ENCODE results near the gene ZBTB7B.
A peak's percentile ranks its signal among the peaks of the same experiment; 100 is the strongest.

Gene ZBTB7B

GRCh38 chr1:155030243-155030795 is 27.7 kb downstream of the ZBTB7B start:
- H3K9me3 Mint-ChIP-seq, result no peaks in the 10 kb centered on the region
- peaks cover 26% of the 10 kb centered on the region for H3K27me3 Mint-ChIP-seq
- no peak overlapping the region for H3K4me3 Mint-ChIP-seq
- H3K4me1 Mint-ChIP-seq (ENCODE audit: low read depth), result peaks cover 20% of the 10 kb centered on the region
- intact Hi-C loops (cut with micrococcal nuclease), result no loop called here
- H3K36me3 Mint-ChIP-seq (ENCODE audit: low read depth), result no peaks in the 10 kb centered on the region
- no peak overlapping the region for H3K27ac Mint-ChIP-seq

GRCh38 chr1:155030899-155031298 is 28.3 kb downstream of the ZBTB7B start:
- Mint-ChIP-seq H3K27me3 (peaks cover 26% of the 10 kb centered on the region), H3K36me3 (ENCODE audit: low read depth) (no peaks in the 10 kb centered on the region)

GRCh38 chr1:155032886-155033285 is 30.3 kb downstream of the ZBTB7B start:
- Mint-ChIP-seq H3K4me1 (ENCODE audit: low read depth) (peaks cover 37% of the 10 kb centered on the region), H3K27me3 (peaks cover 33% of the 10 kb centered on the region), H3K36me3 (ENCODE audit: low read depth) (no peaks in the 10 kb centered on the region), H3K9me3 (no peaks in the 10 kb centered on the region), H3K4me3 (no peak overlapping the region), H3K27ac (no peak overlapping the region)
- intact Hi-C loops (cut with micrococcal nuclease), result no loop called here

More at GRCh38 chr1:155030899-155031298, 28.3 kb downstream of the ZBTB7B start:
- H3K4me3 Mint-ChIP-seq, result no peak overlapping the region
- intact Hi-C loops (cut with micrococcal nuclease), result no loop called here
- peaks cover 22% of the 10 kb centered on the region for H3K4me1 Mint-ChIP-seq (ENCODE audit: low read depth)
- H3K27ac Mint-ChIP-seq, result no peak overlapping the region
- H3K9me3 Mint-ChIP-seq, result no peaks in the 10 kb centered on the region

GRCh38 chr1:155033524-155033923 is 30.9 kb downstream of the ZBTB7B start, which contains the start of the genes DCST1 and DCST2:
Gene DCST1 (plus strand): TSS chr1:155033824. CDS start chr1:155034037, 213 bp downstream.
Gene DCST2 (minus strand): TSS chr1:155033781. CDS start chr1:155033701, 80 bp downstream.
- Mint-ChIP-seq H3K27ac (no peak within 1 kb of the TSS), H3K9me3 (no peaks in the 10 kb centered on the region), H3K4me1 (ENCODE audit: low read depth) (peaks cover 38% of the 10 kb centered on the region), H3K27me3 (peaks cover 38% of the 10 kb centered on the region), H3K4me3 (no peak within 1 kb of the TSS), H3K36me3 (ENCODE audit: low read depth) (no peaks in the 10 kb centered on the region)
- intact Hi-C loops (cut with micrococcal nuclease), result no loop called here

GRCh38 chr1:155034318-155035208 is 32.0 kb downstream of the ZBTB7B start:
- Mint-ChIP-seq H3K36me3 (ENCODE audit: low read depth) (no peaks in the 10 kb centered on the region), H3K27ac (no peak overlapping the region), H3K4me1 (ENCODE audit: low read depth) (peaks cover 38% of the 10 kb centered on the region), H3K9me3 (no peaks in the 10 kb centered on the region), H3K4me3 (no peak overlapping the region), H3K27me3 (peaks cover 42% of the 10 kb centered on the region)
- intact Hi-C loops (cut with micrococcal nuclease), result no loop called here

- H3K36me3 Mint-ChIP-seq (ENCODE audit: low read depth), result no peaks in the 10 kb centered on the region
- H3K27me3 Mint-ChIP-seq, result peaks cover 44% of the 10 kb centered on the region
- no peak overlapping the region for H3K27ac Mint-ChIP-seq
- peaks cover 35% of the 10 kb centered on the region for H3K4me1 Mint-ChIP-seq (ENCODE audit: low read depth)
- H3K4me3 Mint-ChIP-seq, result no peak overlapping the region
- intact Hi-C loops (cut with micrococcal nuclease), result no loop called here
- H3K9me3 Mint-ChIP-seq, result no peaks in the 10 kb centered on the region
These were observed 33.3 kb downstream of the ZBTB7B start for GRCh38 chr1:155035936-155036335.

GRCh38 chr1:155037043-155037442 is 34.4 kb downstream of the ZBTB7B start:
- H3K36me3 Mint-ChIP-seq (ENCODE audit: low read depth), result no peaks in the 10 kb centered on the region
- no peak overlapping the region for H3K4me3 Mint-ChIP-seq
- H3K4me1 Mint-ChIP-seq (ENCODE audit: low read depth), result peaks cover 35% of the 10 kb centered on the region
- H3K27ac Mint-ChIP-seq, result no peak overlapping the region
- intact Hi-C loops (cut with micrococcal nuclease), result no loop called here
- no peaks in the 10 kb centered on the region for H3K9me3 Mint-ChIP-seq
- H3K27me3 Mint-ChIP-seq, result peaks cover 46% of the 10 kb centered on the region

GRCh38 chr1:155037851-155038441 is 35.3 kb downstream of the ZBTB7B start:
- intact Hi-C loops (cut with micrococcal nuclease), result no loop called here
- Mint-ChIP-seq H3K4me1 (ENCODE audit: low read depth) (peaks cover 35% of the 10 kb centered on the region), H3K4me3 (no peak overlapping the region), H3K9me3 (no peaks in the 10 kb centered on the region), H3K27me3 (peaks cover 51% of the 10 kb centered on the region), H3K27ac (no peak overlapping the region), H3K36me3 (ENCODE audit: low read depth) (no peaks in the 10 kb centered on the region)

GRCh38 chr1:155038602-155039307 is 36.2 kb downstream of the ZBTB7B start:
- H3K27ac Mint-ChIP-seq, result no peak overlapping the region

GRCh38 chr1:155039308-155039669 is 36.7 kb downstream of the ZBTB7B start:
- no peak overlapping the region for H3K27ac Mint-ChIP-seq
- no peak overlapping the region for H3K4me3 Mint-ChIP-seq
- no peaks in the 10 kb centered on the region for H3K9me3 Mint-ChIP-seq
- H3K36me3 Mint-ChIP-seq (ENCODE audit: low read depth), result no peaks in the 10 kb centered on the region
- peaks cover 36% of the 10 kb centered on the region for H3K4me1 Mint-ChIP-seq (ENCODE audit: low read depth)
- peaks cover 48% of the 10 kb centered on the region for H3K27me3 Mint-ChIP-seq
- intact Hi-C loops (cut with micrococcal nuclease), result no loop called here

More at GRCh38 chr1:155038602-155039307, 36.2 kb downstream of the ZBTB7B start:
- H3K9me3 Mint-ChIP-seq, result no peaks in the 10 kb centered on the region
- no peaks in the 10 kb centered on the region for H3K36me3 Mint-ChIP-seq (ENCODE audit: low read depth)
- H3K4me3 Mint-ChIP-seq, result no peak overlapping the region
- intact Hi-C loops (cut with micrococcal nuclease), result no loop called here
- peaks cover 35% of the 10 kb centered on the region for H3K4me1 Mint-ChIP-seq (ENCODE audit: low read depth)
- H3K27me3 Mint-ChIP-seq, result peaks cover 53% of the 10 kb centered on the region

GRCh38 chr1:155040358-155041093 is 37.9 kb downstream of the ZBTB7B start:
- H3K27me3 Mint-ChIP-seq, result peaks cover 39% of the 10 kb centered on the region
- no peaks in the 10 kb centered on the region for H3K36me3 Mint-ChIP-seq (ENCODE audit: low read depth)
- intact Hi-C loops (cut with micrococcal nuclease), result no loop called here
- no peak overlapping the region for H3K4me3 Mint-ChIP-seq
- no peaks in the 10 kb centered on the region for H3K9me3 Mint-ChIP-seq
- peaks cover 47% of the 10 kb centered on the region for H3K4me1 Mint-ChIP-seq (ENCODE audit: low read depth)
- no peak overlapping the region for H3K27ac Mint-ChIP-seq

- intact Hi-C loops (cut with micrococcal nuclease), result no loop called here
- H3K27ac Mint-ChIP-seq, result no peak overlapping the region
- peaks cover 32% of the 10 kb centered on the region for H3K4me1 Mint-ChIP-seq (ENCODE audit: low read depth)
- no peaks in the 10 kb centered on the region for H3K9me3 Mint-ChIP-seq
- no peaks in the 10 kb centered on the region for H3K36me3 Mint-ChIP-seq (ENCODE audit: low read depth)
- no peak overlapping the region for H3K4me3 Mint-ChIP-seq
- peaks cover 37% of the 10 kb centered on the region for H3K27me3 Mint-ChIP-seq
These were observed 40.2 kb downstream of the ZBTB7B start for GRCh38 chr1:155042789-155043188.

GRCh38 chr1:155043301-155043702 is 40.7 kb downstream of the ZBTB7B start:
- H3K27ac Mint-ChIP-seq, result peak overlapping the region; percentile 6
- H3K36me3 Mint-ChIP-seq (ENCODE audit: low read depth), result no peaks in the 10 kb centered on the region
- no peak overlapping the region for H3K4me3 Mint-ChIP-seq
- no peaks in the 10 kb centered on the region for H3K9me3 Mint-ChIP-seq
- H3K4me1 Mint-ChIP-seq (ENCODE audit: low read depth), result peaks cover 31% of the 10 kb centered on the region
- intact Hi-C loops (cut with micrococcal nuclease), result no loop called here
- peaks cover 33% of the 10 kb centered on the region for H3K27me3 Mint-ChIP-seq
